ENCODE measurements around the gene CD99L2. TPM values are rescaled to one million over a fixed set of nuclear protein-coding genes. Genes with fewer than 3 reads are reported as not detected.

The CD99L2 gene
- total RNA-seq, 2 donors from 2014 or later = 8.8 to 9.7 TPM

DNA sequence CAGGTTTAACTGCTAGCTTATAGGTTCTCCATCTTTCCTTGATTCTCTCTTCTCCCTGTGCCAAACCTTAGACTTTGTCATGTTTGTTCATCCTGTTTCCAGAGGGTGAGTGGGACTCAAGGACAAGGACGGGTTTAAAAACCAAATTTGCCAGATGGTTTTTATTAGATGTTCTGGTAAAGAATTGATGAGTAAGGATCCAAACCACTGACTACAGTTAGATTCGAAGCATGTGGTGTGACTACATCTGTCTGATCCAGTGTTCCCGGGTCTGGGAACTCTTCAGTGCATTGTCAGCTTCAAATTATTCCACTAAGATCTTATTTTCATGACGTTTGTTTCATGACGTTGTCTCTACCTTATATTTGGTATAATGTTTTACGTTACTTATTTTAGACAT, 167.7 kb downstream of the CD99L2 start:
- peaks cover 12 to 34% of the 10 kb centered on the region in 2 donors for H3K36me3 Mint-ChIP-seq
- no peaks in the 10 kb centered on the region for H3K9me3 Mint-ChIP-seq
- DNase-seq (ENCODE audit: low spot score in 2 of 2) = no peak
- H3K27ac Mint-ChIP-seq = no peak overlapping the region
- ATAC-seq = no peak

DNA sequence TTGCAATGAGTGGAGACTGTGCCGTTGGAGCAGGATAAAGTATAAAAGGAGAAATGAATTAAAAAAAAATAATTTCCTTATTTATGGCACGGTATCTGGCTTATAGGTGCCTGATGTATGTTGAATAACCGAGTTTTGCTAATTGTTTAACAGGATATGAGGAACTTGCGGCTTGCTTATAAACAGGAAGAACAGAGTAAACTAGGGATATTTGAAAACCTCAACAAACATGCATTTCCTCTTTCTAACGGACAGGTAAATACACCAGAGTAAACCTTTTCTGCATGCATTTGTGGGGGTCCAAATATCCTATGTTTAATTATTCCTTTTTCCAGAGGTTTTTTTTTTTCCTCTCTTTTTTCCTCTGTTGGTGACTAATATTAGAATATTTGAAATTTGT, 168.5 kb downstream of the CD99L2 start:
- Mint-ChIP-seq H3K9me3 (no peaks in the 10 kb centered on the region), H3K27ac (no peak overlapping the region), H3K36me3 (peaks cover 12 to 27% of the 10 kb centered on the region in 2 donors)
- no peak for ATAC-seq
- no peak for DNase-seq (ENCODE audit: low spot score in 2 of 2)

DNA sequence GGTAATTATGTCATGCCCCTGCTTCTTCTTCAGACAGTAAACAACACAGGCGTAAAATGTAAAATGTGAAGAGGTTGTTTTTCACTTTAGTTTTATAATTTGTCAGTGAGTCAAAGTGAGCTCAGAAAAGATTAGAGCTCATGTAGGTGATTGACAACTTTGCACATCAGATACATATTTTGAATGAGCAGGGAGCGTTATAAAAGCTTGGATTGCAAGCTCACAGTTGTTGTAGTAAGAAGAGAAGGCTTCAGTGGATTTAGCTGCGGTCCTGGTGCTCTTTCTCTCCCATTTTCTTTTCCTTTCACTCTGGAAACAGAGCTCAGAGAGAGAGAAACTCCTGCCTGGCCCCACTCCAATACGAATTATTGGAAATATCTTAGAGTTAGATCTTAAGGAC, 178.8 kb downstream of the CD99L2 start:
- no peak for DNase-seq (ENCODE audit: low spot score in 2 of 2)
- Mint-ChIP-seq H3K36me3 (peaks cover 0 to 11% of the 10 kb centered on the region in 2 donors), H3K9me3 (no peaks in the 10 kb centered on the region), H3K27ac (no peak overlapping the region)
- ATAC-seq = no peak

Other genes starting within 250 kb of the CD99L2 start
- 10 to 100 TPM; 16.8 to 58.8 TPM for gene MTMR1, start 205.3 kb downstream of the CD99L2 start, total RNA-seq
- gene HMGB3, start 84.7 kb upstream of the CD99L2 start, total RNA-seq = 10 to 100 TPM; 21.4 to 34.6 TPM

Data from activated naive CD4-positive, alpha-beta T cell treated with anti-CD3 and anti-CD28 coated beads, Interleukin-2, amount 50 U/mL, for 72 hours (primary cell).